A549 (cell line): ENCODE results near the gene SPECC1L. TPM values are rescaled to one million over a fixed set of nuclear protein-coding genes. Genes with fewer than 3 reads are reported as not detected.

Experiments
- ATAC-seq, 2 experiments: fragments of 200-7000 bp in 1 of 2; fragments of >200 bp in 1 of 2; cut with Nextera tagmentation in 1 of 2; cut with Tn5 transposase in 1 of 2; 3 replicates each; pipeline versions ENCODE4 v1.8.0 to v1.9.1; 2018 to 2020; ENCODE audit warnings: mild to moderate bottlenecking in 1 of 2, moderate library complexity in 1 of 2
- CTCF ChIA-PET: fragments of 300-600 bp; sonication (Branson Sonifier 250); formaldehyde crosslinking; extraction: SDS; loops from one replicate; lab custom pipeline; 2021; ENCODE audit warnings: antibody characterized with exemption, inconsistent platforms; lab: Yijun Ruan, JAX
- POLR2A ChIA-PET: fragments of 350-600 bp; formaldehyde crosslinking; extraction: SDS; loops from one replicate; lab custom pipeline; 2021; ENCODE audit warnings: antibody characterized with exemption, inconsistent platforms; lab: Yijun Ruan, JAX
- DNase-seq, 2 experiments: peaks; one replicate each; pipeline versions ENCODE4 v3.0.0 to v3.0.0-alpha.2; 2011 to 2016; ENCODE audit warnings: low read depth in 1 of 2, low spot score in 1 of 2
- FAIRE-seq: peaks from 2 replicates; lab custom pipeline; 2011; peaks lifted over from hg19 to GRCh38; lab: Jason Lieb, UNC
- H3K27ac ChIP-seq, 2 experiments: fragments of >200 bp; sonication (Bioruptor Twin); formaldehyde crosslinking; 3 replicates each; pipeline ENCODE4 v1.5.1; 2016 to 2017
- H3K4me1 ChIP-seq: fragments of >200 bp; sonication (Bioruptor Twin); formaldehyde crosslinking; 3 replicates; pipeline ENCODE4 v1.6.1; 2016
- H3K4me2 ChIP-seq: fragments of >200 bp; sonication (Bioruptor Twin); formaldehyde crosslinking; 3 replicates; pipeline ENCODE4 v1.6.1; 2016
- H3K4me3 ChIP-seq: fragments of >200 bp; sonication (Bioruptor Twin); formaldehyde crosslinking; 3 replicates; pipeline ENCODE4 v1.5.1; 2016
- H3K9me3 ChIP-seq: fragments of >200 bp; sonication (Bioruptor Twin); formaldehyde crosslinking; 3 replicates; pipeline ENCODE4 v1.6.1; 2016
- CTCF ChIP-seq: fragments of >200 bp; sonication (Bioruptor Twin); formaldehyde crosslinking; IDR thresholded peaks from 3 replicates; pipeline ENCODE4 v1.5.1; 2016
- EHMT2 ChIP-seq: fragments of 200-600 bp; sonication (generic); IDR thresholded peaks from 2 replicates; pipeline ENCODE4 v1.6.1; 2016; ENCODE audit warnings: antibody characterized with exemption, low read depth, mild to moderate bottlenecking, moderate library complexity
- ELK1 ChIP-seq: fragments of 150-350 bp; IDR thresholded peaks from 2 replicates; pipeline ENCODE4 v1.6.1; 2014; ENCODE audit warnings: low read depth, mild to moderate bottlenecking, low read length
- ESRRA ChIP-seq: fragments of 150-350 bp; IDR thresholded peaks from 2 replicates; pipeline ENCODE4 v1.6.1; 2014; ENCODE audit warnings: mild to moderate bottlenecking, low read length, borderline replicate concordance
- FOSL2 ChIP-seq, 2 experiments: fragments of 450-650 bp in 1 of 2; fragments of >200 bp in 1 of 2; sonication (Bioruptor Twin) in 1 of 2; formaldehyde crosslinking; IDR thresholded peaks; 2 replicates each; pipeline versions ENCODE4 v1.5.0 to v1.6.1; 2016 to 2020; ENCODE audit warnings: mild to moderate bottlenecking in 1 of 2, moderate library complexity in 1 of 2
- HES2 ChIP-seq: fragments of >200 bp; sonication (Bioruptor Twin); formaldehyde crosslinking; IDR thresholded peaks from 2 replicates; pipeline ENCODE4 v1.6.1; 2016
- HOXA7 ChIP-seq: fragments of 250-450 bp; sonication (Bioruptor Pico); IDR thresholded peaks from 2 replicates; pipeline ENCODE4 v1.5.0; 2020; ENCODE audit warnings: mild to moderate bottlenecking, moderate library complexity
- HOXB13 ChIP-seq: fragments of 250-450 bp; sonication (Bioruptor Pico); IDR thresholded peaks from 2 replicates; pipeline ENCODE4 v1.5.0; 2020; ENCODE audit warnings: low read depth, mild to moderate bottlenecking, moderate library complexity
- HOXB5 ChIP-seq: fragments of 250-450 bp; sonication (Bioruptor Pico); IDR thresholded peaks from 2 replicates; pipeline ENCODE4 v1.5.0; 2020; ENCODE audit warnings: mild to moderate bottlenecking, moderate library complexity
- JUNB ChIP-seq: fragments of >200 bp; sonication (Bioruptor Twin); formaldehyde crosslinking; IDR thresholded peaks from 2 replicates; pipeline ENCODE4 v1.6.1; 2016
- KDM1A ChIP-seq: fragments of 200-600 bp; sonication (generic); IDR thresholded peaks from 2 replicates; pipeline ENCODE4 v1.6.1; 2016; ENCODE audit warnings: low read depth, mild to moderate bottlenecking
- MAX ChIP-seq: IDR thresholded peaks from 2 replicates; pipeline ENCODE4 v1.6.1; 2012
- NFE2L2 ChIP-seq: fragments of 150-350 bp; conservative IDR thresholded peaks from 2 replicates; pipeline ENCODE4 v1.6.1; 2014; ENCODE audit warnings: low read length
- POLR2AphosphoS2 ChIP-seq: conservative IDR thresholded peaks from 2 replicates; pipeline ENCODE4 v1.6.1; 2012; ENCODE audit warnings: low read length, improper control_type of control experiment, inconsistent platforms
- RAD21 ChIP-seq, 2 experiments: fragments of >200 bp in 1 of 2; sonication (Bioruptor Twin) in 1 of 2; formaldehyde crosslinking in 1 of 2; IDR thresholded peaks in 1 of 2; conservative IDR thresholded peaks in 1 of 2; 2 replicates in 1 of 2; 3 replicates in 1 of 2; pipeline ENCODE4 v1.6.1; 2012 to 2018; ENCODE audit warnings: inconsistent platforms in 1 of 2
- RFX5 ChIP-seq: fragments of 450-650 bp; IDR thresholded peaks from 2 replicates; pipeline ENCODE4 v1.7.1; 2014; ENCODE audit warnings: antibody characterized with exemption, mild to moderate bottlenecking, moderate library complexity
- SMC3 ChIP-seq: fragments of >200 bp; sonication (Bioruptor Twin); formaldehyde crosslinking; IDR thresholded peaks from 3 replicates; pipeline ENCODE4 v1.6.1; 2018; ENCODE audit warnings: inconsistent platforms
- TP53 ChIP-seq: fragments of 250-450 bp; sonication (Bioruptor Pico); IDR thresholded peaks from 2 replicates; pipeline ENCODE4 v1.5.0; 2021; ENCODE audit warnings: mild to moderate bottlenecking, moderate library complexity
- WGBS: methylation state at CpG from one replicate; pipeline ENCODE4 v1.1.6; 2017; ENCODE audit errors: missing lambda C conversion rate; 5-methylcytosine and 5-hydroxymethylcytosine counted together
- polyA plus RNA-seq, 4 experiments: library from polyadenylated mRNA; depleted of rRNA in 3 of 4; stranded (reverse); fragments of >200 nt; fragmentation: RNase III in 1 of 4; extraction: RNeasy Plus Mini Kit Qiagen cat#74134 plus additional on column Dnase treatment in 1 of 4; gene quantifications; 2 replicates in 3 of 4; 3 replicates in 1 of 4; pipeline ENCODE4 v1.2.3, GENCODE V29; 2011 to 2017

Gene SPECC1L
- polyA plus RNA-seq, 2 of the 4 experiments (the other 2 are of a cell fraction): 14.8 to 25.2 TPM

- POLR2A ChIA-PET: no interaction called here
- H3K4me1 ChIP-seq: no peaks in the 10 kb centered on the region
- CTCF ChIA-PET: interaction anchor here (0.9 to 2.6 kb wide), 3 partner anchors 9 to 35 kb away, joined by 3 to 6 read pairs (median 5); no protein-coding TSS in a partner anchor
- WGBS: 68% methylated on average over 4 of the region's 14 CpGs
- TF ChIP-seq POLR2AphosphoS2 (no peak), HES2 (no peak), HOXB13 (no peak), ELK1 (no peak), EHMT2 (no peak), RFX5 (no peak), JUNB (no peak), FOSL2 (IDR thresholded peaks at IDR 0.05) (no peak), FOSL2 (CRISPR knock-in tag; IDR thresholded peaks at IDR 0.05) (no peak)
- TF ChIP-seq, all 56 proteins: peak for 0
- Histone ChIP-seq H3K4me3 (no peak overlapping the region), H3K4me2 (no peak overlapping the region), H3K9me3 (peaks cover 7% of the 10 kb centered on the region; the same call in 1 of the 3 replicates), H3K27ac (no peak overlapping the region; a peak in 1 of 6 replicates)
- FAIRE-seq: no peak
- no peak for DNase-seq
- ATAC-seq: no peak
These were observed 45.5 kb upstream of the SPECC1L start for GRCh38 chr22:24225044-24225601.

GRCh38 chr22:24225951-24226350 is 44.7 kb upstream of the SPECC1L start:
- Histone ChIP-seq H3K9me3 (peaks cover 7% of the 10 kb centered on the region; the same call in 1 of the 3 replicates), H3K27ac (peak overlapping the region in 1 of 2 experiments; percentile 52; a peak in 2 of 6 replicates), H3K4me1 (no peaks in the 10 kb centered on the region), H3K4me2 (no peak overlapping the region), H3K4me3 (no peak overlapping the region)
- 83% methylated on average over 3 of the region's 14 CpGs for WGBS
- CTCF ChIA-PET: interaction anchor here (0.9 to 2.6 kb wide), 4 partner anchors 8 to 36 kb away, joined by 3 to 6 read pairs (median 4); no protein-coding TSS in a partner anchor
- POLR2A ChIA-PET: no interaction called here
- no peak for ATAC-seq
- no peak for DNase-seq
- no peak for TF ChIP-seq NFE2L2
- no peak for TF ChIP-seq KDM1A
- TF ChIP-seq HES2: no peak
- no peak for TF ChIP-seq ESRRA
- TF ChIP-seq SMC3: no peak
- no peak for TF ChIP-seq HOXA7
- TF ChIP-seq HOXB13: no peak
- no peak for TF ChIP-seq RFX5
- no peak for TF ChIP-seq RAD21 (conservative IDR thresholded peaks at IDR 0.05 in 1 of 2, IDR thresholded peaks at IDR 0.05 in 1 of 2)
- no peak for TF ChIP-seq ELK1
- FAIRE-seq: no peak

- Histone ChIP-seq H3K27ac (peak overlapping the region; percentile 15 to 67; a peak in 3 of 6 replicates), H3K4me3 (no peak overlapping the region), H3K4me2 (no peak overlapping the region), H3K4me1 (no peaks in the 10 kb centered on the region; the same call in 2 of the 3 replicates), H3K9me3 (no peaks in the 10 kb centered on the region)
- ChIA-PET POLR2A (no interaction called here), CTCF (interaction anchor here (0.6 to 3.5 kb wide), 8 partner anchors 15 to 84 kb away, joined by 3 to 27 read pairs (median 4); no protein-coding TSS in a partner anchor)
- TF ChIP-seq CTCF (peak; percentile 24; the same call in 1 of the 3 replicates), KDM1A (no peak), TP53 (CRISPR knock-in tag) (no peak), ESRRA (no peak), HOXB5 (CRISPR knock-in tag) (no peak), MAX (no peak)
- 87% methylated on average over 5 of the region's 18 CpGs for WGBS
- FAIRE-seq (no peak), DNase-seq (no peak), ATAC-seq (peak in 1 of 2 experiments; percentile 78; a peak in 3 of 6 replicates)
These were observed 39.5 kb upstream of the SPECC1L start for GRCh38 chr22:24230911-24231656.
